ENCODE data around the gene BORCS5. TPM values are rescaled to one million over a fixed set of nuclear protein-coding genes. Genes with fewer than 3 reads are reported as not detected.

BORCS5 gene
- total RNA-seq, 1 donor from 2014 or later, result 13.3 TPM

- Histone ChIP-seq H4K20me1 (ENCODE audit: low read depth) (peaks cover 19% of the 10 kb centered on the region), H3K4me3 (no peak overlapping the region), H3K79me2 (ENCODE audit: low read depth) (peaks cover 38% of the 10 kb centered on the region), H3F3A (ENCODE audit: low read depth) (peaks cover 13% of the 10 kb centered on the region), H3K4me2 (no peak overlapping the region), H3K4me1 (peaks cover 38% of the 10 kb centered on the region), H3K27me3 (no peaks in the 10 kb centered on the region), H3K9ac (no peak overlapping the region), H3K9me3 (ENCODE audit: low read depth) (no peaks in the 10 kb centered on the region), H2AFZ (replicated peaks) (no peak overlapping the region), H3K36me3 (peaks cover 8% of the 10 kb centered on the region), H3K27ac (no peak overlapping the region)
- H3K36me3 Mint-ChIP-seq, result peaks cover 20% of the 10 kb centered on the region
- TF ChIP-seq EZH2phosphoT487 (IDR thresholded peaks at IDR 0.05) (no peak), EZH2 (IDR thresholded peaks at IDR 0.05) (no peak), CTCF (IDR thresholded peaks at IDR 0.05) (no peak)
- H3K27me3 Mint-ChIP-seq (ENCODE audit: insufficient read depth, low read depth), result peaks cover 2% of the 10 kb centered on the region
- peaks cover 31% of the 10 kb centered on the region for H3K4me1 Mint-ChIP-seq
- H3K4me3 Mint-ChIP-seq, result no peak overlapping the region
- no peaks in the 10 kb centered on the region for H3K9me3 Mint-ChIP-seq
- DNase-seq (ENCODE audit: low spot score), result no peak
- no peak overlapping the region for H3K27ac Mint-ChIP-seq
These were observed 162.0 kb downstream of the BORCS5 start for GRCh38 chr12:12518919-12519318.

Other genes starting within 250 kb of the BORCS5 start
- gene LRP6, start 90.0 kb upstream of the BORCS5 start, total RNA-seq (ENCODE audit: low replicate concordance), result 61.6 and 68.0 TPM in 2 replicates
- 6.2 and 6.5 TPM in 2 replicates for gene MANSC1, start 6.8 kb upstream of the BORCS5 start, total RNA-seq (ENCODE audit: low replicate concordance)
- gene DUSP16, start 205.8 kb downstream of the BORCS5 start, total RNA-seq (ENCODE audit: low replicate concordance), result 24.0 and 26.1 TPM in 2 replicates

All from neural progenitor cell (in vitro differentiated cells).